Activated naive CD8-positive, alpha-beta T cell treated with anti-CD3 and anti-CD28 coated beads, Interleukin-2, amount 10 ng/mL, durations not matched to agents 7 days and 5 days (primary cell): Measurements from ENCODE around the gene CROT. TPM values are rescaled to one million over a fixed set of nuclear protein-coding genes. Genes with fewer than 3 reads are reported as not detected.

Experiments
- ATAC-seq: fragments of 150-1000 bp; cut with Tn5 transposase; one replicate; pipeline ENCODE4 v1.10.0; 2021; ENCODE audit warnings: low read depth, moderate library complexity
- POLR2A ChIA-PET: fragments of 350-600 bp; sonication (Branson Sonifier 250); formaldehyde crosslinking; loops from one replicate; lab custom pipeline; 2021; ENCODE audit warnings: antibody characterized with exemption; lab: Charles Lee
- DNase-seq: peaks from one replicate; pipeline ENCODE4 v3.0.0; 2021
- H3K27ac Mint-ChIP-seq: one replicate; pipeline ENCODE4 v1.8.0; 2022; ENCODE audit warnings: mild to moderate bottlenecking, mixed read lengths
- H3K27me3 Mint-ChIP-seq: one replicate; pipeline ENCODE4 v1.8.0; 2022; ENCODE audit warnings: mild to moderate bottlenecking, moderate library complexity, mixed read lengths
- H3K36me3 Mint-ChIP-seq: one replicate; pipeline ENCODE4 v1.8.0; 2021; ENCODE audit warnings: mild to moderate bottlenecking, mixed read lengths
- H3K4me1 Mint-ChIP-seq: one replicate; pipeline ENCODE4 v1.8.0; 2021; ENCODE audit warnings: mixed read lengths
- H3K4me3 Mint-ChIP-seq: one replicate; pipeline ENCODE4 v1.8.0; 2022; ENCODE audit warnings: mild to moderate bottlenecking, moderate library complexity, mixed read lengths
- H3K9me3 Mint-ChIP-seq: one replicate; pipeline ENCODE4 v1.8.0; 2021; ENCODE audit warnings: mixed read lengths
- total RNA-seq, 2 experiments: library from RNA; stranded (reverse); gene quantifications; one replicate each; pipeline ENCODE4 v1.2.3, GENCODE V29; 2021

CROT gene
- total RNA-seq, 2 experiments from 2014 or later: 13.0 to 13.8 TPM

- no peak for DNase-seq
- peaks cover 5% of the 10 kb centered on the region for H3K9me3 Mint-ChIP-seq
- no peaks in the 10 kb centered on the region for H3K27me3 Mint-ChIP-seq
- POLR2A ChIA-PET: no interaction called here
- no peaks in the 10 kb centered on the region for H3K4me1 Mint-ChIP-seq
- peaks cover 59% of the 10 kb centered on the region for H3K36me3 Mint-ChIP-seq
- no peak overlapping the region for H3K4me3 Mint-ChIP-seq
- H3K27ac Mint-ChIP-seq: no peak overlapping the region
- ATAC-seq: no peak
Observed at GRCh38 chr7:87356448-87356847, 11.0 kb downstream of the CROT start.

- no peak for DNase-seq
Observed at GRCh38 chr7:87359366-87359765, 13.9 kb downstream of the CROT start.

GRCh38 chr7:87361320-87361719, 15.9 kb downstream of the CROT start:
- Mint-ChIP-seq H3K27me3 (no peaks in the 10 kb centered on the region), H3K4me1 (no peaks in the 10 kb centered on the region), H3K36me3 (peaks cover 27% of the 10 kb centered on the region), H3K4me3 (no peak overlapping the region), H3K9me3 (no peaks in the 10 kb centered on the region), H3K27ac (no peak overlapping the region)
- no peak for DNase-seq
- no peak for ATAC-seq
- POLR2A ChIA-PET: no interaction called here

More at GRCh38 chr7:87359366-87359765, 13.9 kb downstream of the CROT start:
- Mint-ChIP-seq H3K27me3 (no peaks in the 10 kb centered on the region), H3K36me3 (peaks cover 42% of the 10 kb centered on the region), H3K27ac (no peak overlapping the region), H3K9me3 (peaks cover 2% of the 10 kb centered on the region), H3K4me3 (no peak overlapping the region), H3K4me1 (no peaks in the 10 kb centered on the region)
- POLR2A ChIA-PET: no interaction called here
- ATAC-seq: no peak

GRCh38 chr7:87363342-87363741, 17.9 kb downstream of the CROT start:
- Mint-ChIP-seq H3K27me3 (no peaks in the 10 kb centered on the region), H3K9me3 (no peaks in the 10 kb centered on the region), H3K4me3 (no peak overlapping the region), H3K36me3 (peaks cover 14% of the 10 kb centered on the region), H3K27ac (no peak overlapping the region), H3K4me1 (no peaks in the 10 kb centered on the region)
- POLR2A ChIA-PET: no interaction called here
- ATAC-seq (no peak), DNase-seq (no peak)

- Mint-ChIP-seq H3K36me3 (peaks cover 9% of the 10 kb centered on the region), H3K4me1 (peaks cover 3% of the 10 kb centered on the region), H3K27me3 (no peaks in the 10 kb centered on the region), H3K9me3 (no peaks in the 10 kb centered on the region), H3K4me3 (no peak overlapping the region), H3K27ac (no peak overlapping the region)
- DNase-seq (no peak), ATAC-seq (no peak)
- POLR2A ChIA-PET: no interaction called here
Observed at GRCh38 chr7:87364246-87364645, 18.8 kb downstream of the CROT start.

- Mint-ChIP-seq H3K27me3 (no peaks in the 10 kb centered on the region), H3K9me3 (no peaks in the 10 kb centered on the region), H3K36me3 (peaks cover 15% of the 10 kb centered on the region), H3K27ac (no peak overlapping the region), H3K4me1 (peaks cover 6% of the 10 kb centered on the region), H3K4me3 (peak overlapping the region; percentile 5)
- DNase-seq (no peak), ATAC-seq (peak; percentile 97)
- POLR2A ChIA-PET: interaction anchor here (1.3 kb wide), 1 partner anchor 24 kb away, joined by 8 read pairs; the partner anchor contains the start of gene CROT
Observed at GRCh38 chr7:87369216-87369615, 23.8 kb downstream of the CROT start.

GRCh38 chr7:87370660-87371180, 25.3 kb downstream of the CROT start:
- DNase-seq: no peak
- H3K36me3 Mint-ChIP-seq: peaks cover 13% of the 10 kb centered on the region
- H3K27me3 Mint-ChIP-seq: no peaks in the 10 kb centered on the region
- H3K4me1 Mint-ChIP-seq: peaks cover 6% of the 10 kb centered on the region
- no peaks in the 10 kb centered on the region for H3K9me3 Mint-ChIP-seq
- H3K4me3 Mint-ChIP-seq: no peak overlapping the region
- ATAC-seq: no peak
- POLR2A ChIA-PET: no interaction called here
- H3K27ac Mint-ChIP-seq: no peak overlapping the region

- H3K9me3 Mint-ChIP-seq: no peaks in the 10 kb centered on the region
- no peaks in the 10 kb centered on the region for H3K4me1 Mint-ChIP-seq
- H3K27me3 Mint-ChIP-seq: no peaks in the 10 kb centered on the region
- no peak for ATAC-seq
- no peak overlapping the region for H3K27ac Mint-ChIP-seq
- peaks cover 18% of the 10 kb centered on the region for H3K36me3 Mint-ChIP-seq
- no peak for DNase-seq
- no peak overlapping the region for H3K4me3 Mint-ChIP-seq
- POLR2A ChIA-PET: no interaction called here
Observed at GRCh38 chr7:87375662-87376435, 30.4 kb downstream of the CROT start.

GRCh38 chr7:87380905-87381304, 35.4 kb downstream of the CROT start:
- Mint-ChIP-seq H3K4me3 (no peak overlapping the region), H3K36me3 (peaks cover 42% of the 10 kb centered on the region), H3K4me1 (no peaks in the 10 kb centered on the region), H3K9me3 (peaks cover 4% of the 10 kb centered on the region), H3K27me3 (no peaks in the 10 kb centered on the region), H3K27ac (no peak overlapping the region)
- POLR2A ChIA-PET: no interaction called here
- no peak for ATAC-seq
- DNase-seq: no peak

GRCh38 chr7:87391020-87391701, 45.7 kb downstream of the CROT start:
- H3K27ac Mint-ChIP-seq: no peak overlapping the region
- H3K9me3 Mint-ChIP-seq: peaks cover 4% of the 10 kb centered on the region
- peaks cover 47% of the 10 kb centered on the region for H3K36me3 Mint-ChIP-seq
- peaks cover 13% of the 10 kb centered on the region for H3K4me1 Mint-ChIP-seq
- no peaks in the 10 kb centered on the region for H3K27me3 Mint-ChIP-seq
- no peak overlapping the region for H3K4me3 Mint-ChIP-seq
- POLR2A ChIA-PET: no interaction called here
- ATAC-seq (no peak), DNase-seq (no peak)

- DNase-seq (no peak), ATAC-seq (no peak)
- H3K4me3 Mint-ChIP-seq: no peak overlapping the region
- no peaks in the 10 kb centered on the region for H3K27me3 Mint-ChIP-seq
- peaks cover 13% of the 10 kb centered on the region for H3K4me1 Mint-ChIP-seq
- H3K36me3 Mint-ChIP-seq: peaks cover 24% of the 10 kb centered on the region
- POLR2A ChIA-PET: no interaction called here
- H3K27ac Mint-ChIP-seq: no peak overlapping the region
- H3K9me3 Mint-ChIP-seq: no peaks in the 10 kb centered on the region
Observed at GRCh38 chr7:87395442-87396020, 50.1 kb downstream of the CROT start.

- Mint-ChIP-seq H3K9me3 (no peaks in the 10 kb centered on the region), H3K27me3 (no peaks in the 10 kb centered on the region), H3K36me3 (peaks cover 16% of the 10 kb centered on the region), H3K4me1 (no peaks in the 10 kb centered on the region), H3K4me3 (no peak overlapping the region), H3K27ac (no peak overlapping the region)
- no peak for ATAC-seq
- no peak for DNase-seq
- POLR2A ChIA-PET: no interaction called here
Observed at GRCh38 chr7:87398446-87398845, 53.0 kb downstream of the CROT start.

- DNase-seq (no peak), ATAC-seq (no peak)
- POLR2A ChIA-PET: no interaction called here
- H3K36me3 Mint-ChIP-seq: no peaks in the 10 kb centered on the region
- no peaks in the 10 kb centered on the region for H3K27me3 Mint-ChIP-seq
- H3K4me1 Mint-ChIP-seq: no peaks in the 10 kb centered on the region
- H3K4me3 Mint-ChIP-seq: no peak overlapping the region
- H3K27ac Mint-ChIP-seq: no peak overlapping the region
- H3K9me3 Mint-ChIP-seq: no peaks in the 10 kb centered on the region
Observed at GRCh38 chr7:87404674-87405073, 59.2 kb downstream of the CROT start.
